ENCODE data around the gene DENND2C. TPM values are rescaled to one million over a fixed set of nuclear protein-coding genes. Genes with fewer than 3 reads are reported as not detected.

Gene DENND2C
- total and polyA plus RNA-seq, 8 donors, result 1.0 to 2.6 (median 2.0) TPM

DNA sequence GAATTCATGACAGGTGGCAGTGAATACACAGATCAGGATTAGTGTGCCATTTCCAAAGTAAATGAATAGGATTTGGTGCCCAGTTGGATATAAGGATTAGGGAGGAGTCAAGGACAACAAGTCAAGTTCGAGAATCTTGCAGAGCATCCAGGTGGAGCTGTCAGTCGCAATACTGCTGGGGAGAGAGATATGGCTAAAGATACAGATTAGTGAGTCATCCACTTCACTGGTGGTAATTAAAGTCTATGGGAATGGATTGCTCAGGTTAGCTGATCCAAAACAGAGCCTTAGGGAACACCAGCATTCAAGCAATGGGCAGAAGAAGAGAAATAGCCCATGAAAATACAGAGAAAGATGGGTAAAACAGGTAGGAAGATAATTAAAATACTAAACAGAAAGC lies 115.3 kb downstream of the DENND2C start:
- Histone ChIP-seq H3K36me3 (no peaks in the 10 kb centered on the region), H3K4me3 (no peak overlapping the region), H3K9me3 (no peaks in the 10 kb centered on the region), H3K27ac (no peak overlapping the region), H3K4me1 (no peaks in the 10 kb centered on the region), H3K27me3 (no peaks in the 10 kb centered on the region)
- intact Hi-C loops (cut with DNase I), result loop anchor here in 1 of 3 donors (10.0 kb wide), 1 partner anchor 210 kb away; no protein-coding TSS in a partner anchor
- FAIRE-seq (no peak), DNase-seq (no peak), ATAC-seq (no peak)
- TF ChIP-seq, protein P1, sequence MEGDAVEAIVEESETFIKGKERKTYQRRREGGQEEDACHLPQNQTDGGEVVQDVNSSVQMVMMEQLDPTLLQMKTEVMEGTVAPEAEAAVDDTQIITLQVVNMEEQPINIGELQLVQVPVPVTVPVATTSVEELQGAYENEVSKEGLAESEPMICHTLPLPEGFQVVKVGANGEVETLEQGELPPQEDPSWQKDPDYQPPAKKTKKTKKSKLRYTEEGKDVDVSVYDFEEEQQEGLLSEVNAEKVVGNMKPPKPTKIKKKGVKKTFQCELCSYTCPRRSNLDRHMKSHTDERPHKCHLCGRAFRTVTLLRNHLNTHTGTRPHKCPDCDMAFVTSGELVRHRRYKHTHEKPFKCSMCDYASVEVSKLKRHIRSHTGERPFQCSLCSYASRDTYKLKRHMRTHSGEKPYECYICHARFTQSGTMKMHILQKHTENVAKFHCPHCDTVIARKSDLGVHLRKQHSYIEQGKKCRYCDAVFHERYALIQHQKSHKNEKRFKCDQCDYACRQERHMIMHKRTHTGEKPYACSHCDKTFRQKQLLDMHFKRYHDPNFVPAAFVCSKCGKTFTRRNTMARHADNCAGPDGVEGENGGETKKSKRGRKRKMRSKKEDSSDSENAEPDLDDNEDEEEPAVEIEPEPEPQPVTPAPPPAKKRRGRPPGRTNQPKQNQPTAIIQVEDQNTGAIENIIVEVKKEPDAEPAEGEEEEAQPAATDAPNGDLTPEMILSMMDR (IDR thresholded peaks at IDR 0.05), result no peak
- 56 to 59% methylated on average over 2 of the region's 2 CpGs for WGBS, 2 donors

DNA sequence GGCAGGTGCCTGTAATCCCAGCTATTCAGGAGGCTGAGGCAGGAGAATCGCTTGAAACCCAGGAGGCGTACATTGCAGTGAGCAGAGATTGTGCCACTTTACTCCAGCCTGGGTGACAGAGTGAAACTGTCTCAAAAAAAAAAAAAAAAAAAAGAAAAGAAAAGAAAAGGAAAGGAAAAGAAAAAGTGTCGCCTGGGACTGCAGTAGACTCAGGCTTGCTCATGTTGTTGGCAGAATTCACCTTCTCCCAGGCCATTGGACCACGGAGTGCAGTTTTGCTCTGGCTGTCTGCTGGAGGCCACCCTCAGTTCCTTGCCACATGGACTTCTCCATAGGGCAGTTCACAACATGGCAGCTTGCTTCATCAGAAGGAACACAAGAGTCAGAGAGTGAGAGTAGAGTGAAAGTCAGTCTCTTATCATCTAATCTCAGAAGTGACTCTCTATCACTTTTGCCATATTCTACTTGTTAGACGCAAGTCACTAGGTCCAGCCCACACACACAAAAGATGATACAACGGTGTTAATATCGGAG lies 117.7 kb downstream of the DENND2C start:
- no peaks in the 10 kb centered on the region for H3K36me3 ChIP-seq
- TF ChIP-seq, protein P1 (IDR thresholded peaks at IDR 0.05), result no peak
- no peak overlapping the region for H3K27ac ChIP-seq
- no peak for FAIRE-seq
- no peak for DNase-seq
- H3K27me3 ChIP-seq, result no peaks in the 10 kb centered on the region
- no peak for ATAC-seq
- no peaks in the 10 kb centered on the region for H3K4me1 ChIP-seq
- H3K4me3 ChIP-seq, result no peak overlapping the region
- no peaks in the 10 kb centered on the region for H3K9me3 ChIP-seq
- intact Hi-C loops (cut with DNase I), result loop anchor here in 1 of 3 donors (10.0 kb wide), 1 partner anchor 207 kb away; no protein-coding TSS in a partner anchor
- WGBS, 2 donors, result 93 to 96% methylated on average over 7 of the region's 7 CpGs

DNA sequence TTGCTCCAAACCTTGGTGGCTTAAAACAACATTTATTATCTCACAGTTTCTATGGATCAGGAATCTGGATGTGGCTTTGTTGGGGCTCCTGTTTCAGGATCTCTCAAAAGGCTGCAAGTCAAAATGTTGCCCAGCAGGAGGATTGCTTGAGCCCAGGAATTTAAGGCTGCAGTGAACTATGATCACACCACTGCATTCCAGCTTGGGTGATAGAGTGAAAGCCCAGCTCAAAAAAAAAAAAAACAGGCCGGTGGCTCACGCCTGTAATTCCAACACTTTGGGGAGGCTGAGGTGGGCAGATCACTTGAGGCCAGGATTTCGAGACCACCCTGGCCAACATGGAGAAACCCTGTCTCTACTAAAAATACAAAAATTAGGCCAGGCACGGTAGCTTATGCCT lies 118.4 kb downstream of the DENND2C start:
- no peaks in the 10 kb centered on the region for H3K27me3 ChIP-seq
- FAIRE-seq, result no peak
- ATAC-seq, result no peak
- H3K27ac ChIP-seq, result no peak overlapping the region
- TF ChIP-seq, protein P1 (IDR thresholded peaks at IDR 0.05), result no peak
- DNase-seq, result no peak
- H3K36me3 ChIP-seq, result no peaks in the 10 kb centered on the region
- 79 to 82% methylated on average over 4 of the region's 4 CpGs for WGBS, 2 donors
- no peaks in the 10 kb centered on the region for H3K9me3 ChIP-seq
- intact Hi-C loops (cut with DNase I), result loop anchor here in 1 of 3 donors (10.0 kb wide), 1 partner anchor 207 kb away; no protein-coding TSS in a partner anchor
- no peaks in the 10 kb centered on the region for H3K4me1 ChIP-seq
- H3K4me3 ChIP-seq, result no peak overlapping the region

DNA sequence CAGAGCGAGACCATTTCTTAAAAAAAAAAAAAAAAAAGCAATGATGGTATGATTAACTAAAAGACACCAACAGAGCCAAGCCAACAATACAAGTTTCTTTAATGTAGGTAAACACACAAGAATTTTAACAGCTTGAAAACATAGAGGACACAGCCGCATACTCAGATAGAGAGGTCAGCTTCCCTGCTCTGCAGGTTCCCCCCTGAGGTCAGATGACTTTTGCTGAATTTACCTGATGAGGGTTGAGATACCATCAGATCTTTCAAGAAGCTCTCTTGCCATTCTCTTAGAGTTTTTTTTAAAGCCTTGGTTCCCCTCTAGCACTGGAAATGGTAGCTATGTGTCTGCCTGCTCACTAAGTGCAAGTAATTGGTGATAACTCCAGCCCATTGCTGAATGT lies 119.5 kb downstream of the DENND2C start:
- no peaks in the 10 kb centered on the region for H3K36me3 ChIP-seq
- no peaks in the 10 kb centered on the region for H3K9me3 ChIP-seq
- DNase-seq, result no peak
- no peak overlapping the region for H3K4me3 ChIP-seq
- WGBS, 2 donors, result 87 to 96% methylated on average over 2 of the region's 2 CpGs
- no peak for FAIRE-seq
- TF ChIP-seq, protein P1 (IDR thresholded peaks at IDR 0.05), result no peak
- no peak overlapping the region for H3K27ac ChIP-seq
- H3K4me1 ChIP-seq, result no peaks in the 10 kb centered on the region
- intact Hi-C loops (cut with DNase I), result loop anchor here in 1 of 3 donors (10.0 kb wide), 1 partner anchor 206 kb away; no protein-coding TSS in a partner anchor
- no peak for ATAC-seq
- no peaks in the 10 kb centered on the region for H3K27me3 ChIP-seq

DNA sequence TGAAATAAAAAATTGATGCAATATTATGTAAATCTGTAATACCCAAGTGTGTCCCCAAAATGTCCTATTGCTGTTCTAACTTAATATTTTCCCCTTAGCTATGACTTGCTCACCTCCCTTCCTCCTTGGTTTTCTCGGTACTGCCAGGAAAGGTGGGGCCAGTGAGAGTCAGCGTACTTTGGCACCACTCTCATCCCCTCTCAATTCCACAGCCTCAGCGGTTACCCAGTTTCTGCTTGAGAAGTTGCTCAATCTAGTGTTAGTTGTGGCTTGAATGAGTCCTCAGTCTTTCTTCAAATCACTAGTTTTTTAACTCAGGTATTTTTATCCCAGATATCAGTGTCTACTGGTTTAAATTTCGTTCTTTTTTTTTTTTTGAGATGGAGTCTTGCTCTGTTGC lies 120.7 kb downstream of the DENND2C start:
- 55 to 66% methylated on average over 4 of the region's 4 CpGs for WGBS, 2 donors
- no peak for ATAC-seq
- TF ChIP-seq, protein P1 (IDR thresholded peaks at IDR 0.05), result no peak
- DNase-seq, result no peak
- intact Hi-C loops (cut with DNase I), result no loop called here
- no peaks in the 10 kb centered on the region for H3K4me1 ChIP-seq
- no peak overlapping the region for H3K4me3 ChIP-seq
- H3K27me3 ChIP-seq, result no peaks in the 10 kb centered on the region
- no peak for FAIRE-seq
- no peak overlapping the region for H3K27ac ChIP-seq
- H3K36me3 ChIP-seq, result no peaks in the 10 kb centered on the region
- no peaks in the 10 kb centered on the region for H3K9me3 ChIP-seq
